ENCODE data around the gene CWC25.
"Not testable (repeated sequence)": the region's sequence is repeated elsewhere in the genome, so short reads cannot be mapped to it uniquely, and the experiment has no call there.

The CWC25 gene

DNA sequence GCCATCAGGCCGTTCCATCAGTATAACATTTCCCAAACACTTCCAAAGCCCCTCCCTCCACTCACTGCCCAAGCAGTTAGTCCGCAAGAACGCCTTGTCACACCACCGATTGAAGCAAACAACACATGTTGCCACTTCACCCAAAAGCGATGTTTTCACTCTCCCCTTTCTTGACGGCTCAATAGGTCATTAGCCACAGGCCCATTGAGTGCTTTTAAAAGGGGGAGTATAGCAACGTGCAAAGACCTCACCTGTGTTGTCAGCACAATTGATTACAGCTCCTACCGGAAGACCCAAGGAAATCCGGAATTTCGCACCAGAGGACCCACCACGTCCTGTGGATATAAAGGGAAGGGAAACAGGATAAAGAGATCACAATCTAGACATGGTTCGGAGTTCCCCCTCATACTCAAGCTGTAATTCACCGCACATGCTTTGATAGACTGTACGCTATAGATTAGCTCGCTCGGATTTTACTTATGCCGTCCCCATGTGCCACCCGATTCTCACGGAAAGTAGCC lies 27.7 kb upstream of the CWC25 start:
- peak; percentile 23 for DNase-seq

DNA sequence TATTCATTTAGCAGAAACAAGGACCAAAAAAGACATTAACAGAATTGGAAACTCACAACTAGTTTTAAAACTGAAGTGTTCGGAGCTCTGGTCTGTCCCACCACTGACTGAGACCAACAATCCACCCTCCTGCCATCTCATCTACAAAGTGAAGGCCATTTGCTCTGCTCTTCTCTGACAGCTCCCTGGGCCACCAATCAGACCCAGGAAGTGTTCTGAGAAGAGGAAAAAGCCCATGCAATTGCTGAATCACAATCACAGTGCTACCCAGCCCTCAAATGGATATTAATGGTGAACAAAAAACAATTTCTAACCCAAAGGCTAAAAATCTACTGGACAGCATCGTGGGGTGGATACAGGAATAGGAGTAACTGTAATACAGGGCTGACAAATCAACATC lies 26.3 kb upstream of the CWC25 start:
- DNase-seq = no peak

DNA sequence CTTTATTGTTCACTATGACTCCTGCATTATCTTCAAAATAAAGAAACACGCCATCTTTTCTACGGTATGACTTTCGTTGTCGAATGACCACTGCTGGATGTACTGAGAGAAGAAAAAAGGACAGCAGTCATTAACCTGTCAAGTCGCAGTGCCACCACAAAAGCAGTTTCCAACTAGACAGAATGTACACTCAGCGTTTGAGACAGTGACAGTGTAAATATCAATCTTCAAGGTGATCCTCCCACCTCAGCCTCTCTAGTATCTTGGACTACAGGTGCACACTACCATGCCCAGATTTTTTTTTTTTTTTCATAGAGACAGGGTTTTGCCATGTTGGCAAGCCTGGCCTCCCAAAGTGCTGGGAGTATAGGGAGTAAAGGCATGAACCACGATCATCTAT lies 25.3 kb upstream of the CWC25 start:
- no peak for DNase-seq

DNA sequence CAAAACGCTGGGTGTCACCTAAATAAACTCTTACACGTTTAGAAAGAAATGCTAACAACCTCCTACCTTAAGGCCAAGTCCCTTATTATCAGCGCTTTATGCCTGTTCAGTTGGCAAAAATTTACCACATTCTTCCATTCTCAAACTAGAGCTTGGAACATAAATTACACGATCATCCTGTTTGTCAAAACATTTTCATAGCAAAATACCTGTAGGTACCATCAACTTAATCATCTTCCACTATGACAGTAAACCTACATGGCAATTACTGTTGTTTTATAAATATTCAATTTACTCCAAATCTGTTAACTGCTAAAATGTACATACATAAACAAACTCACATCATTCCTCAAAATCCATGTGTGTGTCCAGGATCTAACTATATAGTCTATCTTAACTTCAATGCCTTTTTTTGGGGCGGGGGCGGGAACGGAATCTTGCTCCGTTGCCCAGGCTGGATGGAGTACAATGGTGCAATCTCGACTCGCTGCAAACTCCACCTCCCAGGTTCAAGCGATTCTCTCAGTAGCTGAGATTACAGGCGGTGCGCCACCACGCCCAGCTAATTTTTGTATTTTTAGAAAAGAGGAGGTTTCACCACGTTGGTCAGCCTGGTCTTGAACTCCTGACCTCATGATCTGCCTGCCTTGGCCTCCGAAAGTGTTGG lies 24.0 kb upstream of the CWC25 start:
- DNase-seq = no peak

DNA sequence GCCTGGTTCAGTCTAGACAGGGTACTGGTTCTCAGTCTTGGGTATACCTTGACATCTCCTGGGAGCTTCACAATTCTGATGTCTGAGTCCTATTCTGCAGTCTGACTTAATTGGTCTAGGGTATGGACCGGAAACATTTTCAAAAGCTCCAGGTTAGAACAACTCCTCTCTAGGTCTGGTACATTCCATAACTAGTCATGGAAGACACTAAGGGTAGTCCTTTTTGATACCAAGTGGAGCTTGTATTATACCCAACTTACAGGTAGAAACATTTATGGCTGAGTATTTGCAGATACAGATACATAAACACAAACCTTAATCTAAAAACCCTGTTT lies 23.4 kb upstream of the CWC25 start:
- DNase-seq = no peak

DNA sequence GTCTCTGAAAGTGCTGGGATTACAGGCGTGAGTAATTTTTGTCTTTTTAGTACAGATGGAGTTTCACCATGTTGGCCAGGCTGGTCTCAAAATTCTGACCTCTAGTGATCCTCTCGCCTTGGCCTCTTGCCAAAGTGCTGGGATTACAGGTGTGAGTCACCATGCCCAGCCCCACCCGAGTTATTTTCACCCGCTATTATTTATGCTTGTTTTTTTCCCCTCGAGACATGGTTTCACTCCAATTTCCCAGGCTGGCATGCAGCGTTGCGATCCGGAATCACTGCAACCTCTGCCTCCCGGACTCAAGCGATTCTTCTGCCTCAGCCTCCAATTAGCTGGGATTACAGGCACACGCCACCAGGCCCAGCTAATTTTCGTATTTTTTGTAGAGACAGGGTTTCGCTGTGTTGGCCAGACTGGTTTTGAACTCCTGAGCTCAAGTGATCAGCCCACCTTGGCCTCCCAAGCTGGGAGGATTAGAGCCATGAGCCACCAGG lies 19.2 kb upstream of the CWC25 start:
- no peak for DNase-seq

DNA sequence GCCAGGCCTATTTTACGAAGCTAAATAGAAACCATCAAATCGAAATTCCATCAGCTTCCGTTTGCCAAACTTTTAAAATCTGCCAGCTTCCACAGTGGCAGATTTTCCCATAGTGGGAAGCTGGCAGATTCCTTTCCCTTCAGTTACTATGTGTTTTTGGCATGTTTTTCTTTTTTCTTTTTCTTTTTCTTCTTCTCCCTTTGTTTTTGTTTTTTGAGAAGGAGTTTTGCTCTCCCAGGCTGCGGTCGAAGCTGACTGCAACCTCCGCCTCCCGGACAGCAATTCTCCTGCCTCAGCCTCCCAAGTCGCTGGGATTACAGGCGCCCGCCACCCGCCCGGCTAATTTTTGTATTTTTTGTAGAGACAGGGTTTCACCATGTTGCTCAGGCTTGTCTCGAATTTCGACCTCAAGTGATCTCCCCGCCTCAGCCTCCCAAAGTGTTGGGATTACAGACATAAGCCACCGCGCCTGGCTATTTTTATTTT lies 684 bp upstream of the CWC25 start:
- DNase-seq = no peak

DNA sequence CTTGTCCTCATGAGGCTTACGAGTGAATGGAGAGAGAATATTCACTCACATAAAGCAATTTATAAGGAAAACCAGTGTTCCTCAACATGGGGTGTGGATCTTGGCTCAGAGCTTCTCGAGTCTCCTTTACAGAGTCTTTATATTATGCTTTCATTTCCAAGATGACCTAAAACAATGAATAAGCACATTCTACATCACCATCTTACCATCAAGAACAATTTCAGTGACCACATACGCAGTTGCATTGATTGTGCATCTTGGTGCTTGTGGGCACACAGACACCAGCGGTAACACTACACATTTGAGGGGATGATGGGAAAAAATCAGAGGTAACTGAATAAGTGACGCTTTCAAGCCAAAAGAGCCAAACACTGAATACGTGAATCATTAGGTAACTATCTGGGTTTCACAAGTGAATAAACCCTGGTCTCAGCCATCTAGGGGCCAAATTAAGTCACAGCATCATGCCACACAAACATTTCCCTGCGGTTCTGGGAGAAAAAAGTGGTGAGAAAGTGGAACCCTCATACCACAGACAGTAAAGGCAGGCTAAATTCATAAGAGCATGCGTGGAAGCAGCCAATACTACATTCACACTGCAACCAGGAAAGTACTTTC lies 9.4 kb downstream of the CWC25 start:
- no peak for DNase-seq

DNA sequence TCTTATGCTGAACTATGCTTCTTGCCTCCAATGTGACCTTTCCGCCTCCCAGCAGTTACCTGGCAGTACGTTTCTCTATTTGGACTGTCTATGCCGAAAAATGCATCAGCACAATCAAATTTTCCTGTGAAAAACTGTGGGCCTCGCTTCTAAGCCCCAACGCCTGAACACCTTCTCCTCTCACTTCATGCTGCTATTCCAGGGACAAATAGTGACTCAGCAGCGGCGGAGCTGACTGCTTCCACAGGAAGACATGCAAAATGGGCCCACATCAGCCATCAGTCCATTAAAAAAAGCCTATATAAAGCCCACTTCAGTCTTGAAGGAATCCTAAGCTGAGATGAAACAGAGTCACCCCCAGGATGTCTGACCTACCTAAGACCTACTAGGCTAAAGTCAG lies 15.3 kb downstream of the CWC25 start:
- no peak for DNase-seq

DNA sequence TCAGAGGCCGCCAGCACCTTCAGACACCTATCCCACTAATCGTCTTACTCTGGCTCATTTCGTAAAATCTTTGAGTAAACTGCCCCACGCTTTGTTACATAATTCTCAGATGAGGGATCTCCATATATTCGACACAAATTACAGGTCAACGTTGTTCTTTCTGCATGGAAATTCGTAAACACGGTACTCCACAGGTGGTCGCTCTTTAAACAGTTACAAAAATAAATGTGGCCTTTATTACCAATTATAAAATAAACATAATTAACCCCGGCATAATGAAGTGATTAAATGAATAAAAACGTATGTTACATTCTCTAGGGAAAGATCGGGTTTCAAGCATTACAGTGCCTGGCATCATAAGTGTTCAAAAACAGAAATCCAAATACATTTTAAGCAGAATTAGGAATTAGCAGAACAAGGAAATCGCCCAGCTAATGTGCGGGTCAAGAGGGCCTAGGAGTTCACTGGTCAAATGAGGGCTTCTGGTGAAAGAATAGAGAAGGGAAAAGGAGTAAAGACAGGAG lies 24.8 kb downstream of the CWC25 start:
- no peak for DNase-seq

DNA sequence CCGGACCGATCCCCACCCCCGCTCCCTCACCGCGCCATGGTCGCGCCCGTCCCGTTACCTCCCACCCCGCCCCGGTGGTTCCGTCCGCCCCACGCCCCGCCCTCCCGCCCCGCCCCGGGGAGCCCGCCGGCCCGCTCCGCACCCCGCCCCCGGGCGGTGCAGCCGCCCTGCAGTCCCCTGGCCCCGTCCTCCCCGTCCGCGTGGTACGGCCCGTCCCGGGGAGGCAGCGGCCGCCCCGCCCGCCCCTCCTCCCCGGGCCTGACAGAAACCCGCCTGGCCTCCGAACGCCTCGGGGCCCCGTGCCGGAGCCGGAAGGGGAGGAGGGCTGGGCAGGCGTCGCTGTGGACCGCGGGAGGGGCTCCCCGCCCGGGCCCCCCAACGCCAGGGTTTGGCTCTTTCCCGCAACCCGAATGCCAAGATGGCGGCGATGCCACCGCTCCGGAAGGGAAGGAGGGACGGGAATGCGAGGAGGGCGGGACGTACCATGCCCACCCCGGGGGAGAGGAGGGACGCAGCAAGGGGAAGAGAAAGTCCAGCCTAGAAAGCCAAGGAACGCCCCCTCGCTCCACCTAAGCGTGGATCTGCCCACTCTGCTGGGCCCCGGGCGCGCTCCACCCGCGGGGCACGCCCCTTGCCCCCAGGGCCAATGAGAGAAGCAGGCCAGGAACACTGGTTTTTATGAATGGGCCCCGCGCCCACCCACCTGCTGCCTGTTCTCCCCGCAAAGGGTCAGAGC lies 25.5 kb downstream of the CWC25 start, which contains the start of gene PIP4K2B:
Gene PIP4K2B (minus strand): TSS at position 56 of the 736 bp plus-strand sequence. CDS start 132 bp downstream, outside the sequence.
- peak; percentile 93 for DNase-seq

DNA sequence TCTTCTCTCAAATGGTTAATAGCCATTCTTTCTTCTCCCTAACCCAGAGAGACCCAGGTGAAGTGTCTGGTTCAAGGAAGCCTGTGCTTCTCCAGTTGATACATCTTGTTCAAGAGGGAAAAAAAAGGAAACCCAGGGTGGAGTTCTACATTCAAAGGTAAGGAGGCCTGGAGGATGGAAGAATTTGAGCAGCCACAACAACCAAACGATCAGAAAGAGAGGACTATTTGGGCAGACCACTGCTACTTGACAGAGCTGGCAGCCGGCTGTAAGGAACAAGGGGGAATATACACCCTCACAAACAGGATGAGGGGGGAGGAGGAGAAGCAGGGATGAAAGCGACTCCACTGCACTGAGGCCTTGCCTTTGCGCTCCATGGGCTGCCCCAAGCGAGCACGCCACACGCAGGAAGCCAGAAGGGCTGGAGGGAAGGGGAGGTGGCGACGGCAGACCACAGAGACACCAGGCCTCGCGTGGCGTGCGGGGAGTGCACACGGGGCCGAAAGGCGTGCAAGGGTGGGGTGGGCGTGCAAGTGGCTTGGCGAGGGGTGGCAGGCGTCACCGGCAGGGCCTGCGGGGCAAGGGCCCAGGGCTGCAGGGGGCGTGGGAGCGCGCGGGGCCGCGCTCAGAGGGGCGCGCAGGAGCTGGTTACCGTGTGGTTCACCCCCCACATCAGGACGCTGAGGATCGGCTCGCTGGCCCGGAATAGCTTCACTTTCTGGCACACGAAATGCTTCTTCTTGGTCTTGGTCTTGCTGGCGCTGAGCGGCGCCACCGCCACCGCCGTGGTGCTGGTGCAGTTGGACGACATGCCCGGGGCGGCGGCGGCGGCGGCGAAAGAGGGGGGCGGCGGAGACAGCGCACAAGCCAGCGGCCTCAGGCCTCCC lies 26.3 kb downstream of the CWC25 start:
- DNase-seq = peak; percentile 33

DNA sequence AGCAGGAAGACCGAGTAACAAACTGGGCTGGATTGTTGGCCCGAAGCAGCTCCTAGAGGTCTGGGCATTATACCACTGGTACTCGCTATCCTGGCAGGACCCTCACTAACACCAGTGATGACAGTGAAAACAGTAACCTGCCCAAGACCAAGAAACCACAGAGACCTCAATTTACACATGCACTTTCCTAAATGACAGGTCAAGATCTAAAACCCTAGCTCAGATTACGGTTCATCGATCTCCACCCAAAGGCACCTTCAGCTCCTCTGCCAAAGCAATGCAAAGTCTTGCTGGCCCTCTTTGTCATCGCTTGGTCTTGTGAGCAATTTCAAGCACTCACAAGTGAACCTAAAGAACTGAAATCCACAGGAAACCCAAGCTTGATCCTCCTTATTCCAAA lies 27.3 kb downstream of the CWC25 start:
- no peak for DNase-seq

DNA sequence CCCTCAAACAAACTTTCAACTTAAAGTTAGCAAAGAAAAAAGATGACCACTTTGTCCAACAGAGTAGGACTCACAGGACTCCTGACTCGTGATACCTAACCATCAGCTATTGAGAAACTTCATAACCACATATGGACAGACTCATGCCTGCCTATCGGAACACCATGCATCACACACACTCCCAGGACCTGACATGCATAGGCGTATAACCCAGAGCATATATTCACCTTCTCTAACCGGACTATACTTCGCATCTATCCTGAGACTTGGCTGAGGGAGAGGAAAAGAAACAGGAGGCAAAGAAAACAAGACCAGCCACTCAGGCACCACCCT lies 28.0 kb downstream of the CWC25 start:
- DNase-seq = no peak

DNA sequence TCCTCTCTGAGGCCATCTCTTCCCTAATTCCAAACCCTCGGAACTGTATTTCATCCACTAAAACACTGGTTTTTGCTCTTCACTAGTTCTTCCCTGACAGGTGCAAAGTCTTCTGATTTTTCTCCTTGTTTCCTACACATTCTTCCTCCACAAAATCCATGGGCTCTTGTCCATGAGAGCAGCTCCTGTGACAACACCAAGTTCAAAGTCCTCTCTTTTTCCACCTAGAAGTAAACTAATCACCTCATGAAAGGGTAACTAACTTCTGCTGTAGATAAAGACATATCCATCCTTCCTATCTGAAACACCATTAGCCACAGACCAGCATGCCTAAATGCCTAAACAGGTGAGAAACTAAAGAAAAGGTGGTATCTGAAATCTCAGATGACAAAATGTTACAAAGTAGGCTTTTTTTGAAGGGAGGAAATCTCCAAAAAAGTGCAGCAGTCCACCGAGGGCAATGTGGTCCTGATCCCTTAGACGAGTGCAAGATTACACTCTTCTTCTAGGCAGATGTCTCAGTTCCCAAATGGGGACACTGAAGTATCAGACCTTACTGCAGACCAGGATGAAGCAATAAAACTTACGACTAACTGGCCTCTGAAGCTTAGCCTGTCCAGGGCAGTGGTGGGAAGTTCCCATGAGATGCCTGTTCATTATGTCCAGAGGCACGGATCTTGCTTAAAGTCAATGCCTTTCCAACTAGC lies 28.5 kb downstream of the CWC25 start:
- no peak for DNase-seq

DNA sequence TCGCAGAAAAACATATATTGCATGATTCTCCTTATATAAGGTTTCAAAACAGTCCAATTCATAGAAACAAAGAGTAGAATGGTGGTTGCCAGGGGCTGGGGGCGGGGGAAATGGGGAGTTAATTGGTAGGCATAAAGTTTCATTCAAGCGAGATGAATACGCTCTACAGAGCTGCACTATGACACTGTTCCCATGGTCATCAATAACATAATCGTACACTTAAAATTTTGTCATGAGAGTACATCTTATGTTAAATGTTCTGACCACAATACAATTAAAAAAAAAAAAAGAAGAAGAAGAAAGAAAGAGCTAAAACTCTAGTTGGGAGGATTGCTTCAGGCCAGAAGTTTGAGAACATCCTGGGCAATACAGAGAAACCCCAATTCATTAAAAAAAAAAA lies 30.9 kb downstream of the CWC25 start:
- no peak for DNase-seq

DNA sequence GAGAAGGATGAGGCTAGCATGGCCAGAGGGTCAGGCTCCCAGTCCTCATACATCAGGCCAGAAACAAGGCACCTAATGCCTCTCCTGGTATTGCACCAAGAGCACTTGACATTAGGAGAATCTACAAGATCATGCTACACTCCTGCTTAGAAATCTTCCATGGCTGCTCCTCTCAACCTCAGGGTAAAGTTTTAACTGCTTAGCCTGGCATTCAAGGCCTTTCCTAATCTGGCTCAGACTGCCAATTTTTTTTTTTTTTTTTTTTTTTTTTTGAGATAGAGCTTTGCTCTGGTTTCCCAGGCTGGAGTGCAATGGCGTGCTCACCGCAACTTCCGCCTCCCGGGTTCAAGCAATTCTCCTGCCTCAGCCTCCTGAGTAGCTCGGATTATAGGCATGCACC lies 34.0 kb downstream of the CWC25 start:
- DNase-seq = no peak

DNA sequence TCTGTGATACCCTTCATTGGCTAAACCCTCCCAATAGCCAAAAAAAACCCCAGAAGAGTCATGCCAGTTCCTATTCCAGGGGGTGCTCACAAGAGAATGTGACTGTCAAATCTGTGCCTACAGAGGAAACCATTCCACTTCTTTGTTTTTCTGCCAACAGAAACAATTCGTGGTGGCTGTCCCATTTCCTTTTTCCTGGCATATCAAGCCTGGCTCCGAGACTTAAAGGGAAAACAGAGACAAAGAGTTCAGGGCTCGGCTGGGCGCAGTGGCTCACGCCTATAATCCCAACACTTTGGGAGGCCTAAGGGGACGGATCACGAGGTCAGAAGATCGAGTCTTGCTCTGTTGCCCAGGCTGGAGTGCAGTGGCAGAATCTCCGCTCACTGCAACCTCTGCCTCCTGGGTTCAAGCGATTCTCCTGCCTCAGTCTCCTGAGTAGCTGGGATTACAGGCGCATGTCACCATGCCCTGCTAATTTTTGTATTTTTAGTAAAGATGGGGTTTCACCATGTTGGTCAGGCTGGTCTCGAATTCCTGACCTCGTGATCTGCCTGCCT lies 34.9 kb downstream of the CWC25 start:
- DNase-seq = not testable (repeated sequence)

DNA sequence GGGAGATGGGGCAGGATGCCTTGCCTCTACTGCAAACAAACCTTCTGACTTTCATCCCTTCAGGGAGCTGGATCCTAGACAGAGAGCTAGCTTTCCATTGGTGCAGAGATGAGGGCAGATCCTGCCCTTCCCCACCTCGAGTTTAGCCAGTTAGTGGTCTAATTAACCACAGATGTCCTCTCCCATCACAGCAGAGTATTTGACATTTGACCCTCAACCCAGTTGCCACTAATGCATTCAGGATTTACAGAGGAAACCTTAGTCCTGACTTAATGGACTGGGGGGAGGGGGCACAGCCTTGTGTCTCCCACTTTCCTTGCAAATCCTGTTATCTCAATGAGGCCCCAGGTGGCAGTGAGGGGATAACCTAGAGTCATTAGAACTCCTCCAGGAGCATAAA lies 35.9 kb downstream of the CWC25 start:
- DNase-seq = no peak

DNA sequence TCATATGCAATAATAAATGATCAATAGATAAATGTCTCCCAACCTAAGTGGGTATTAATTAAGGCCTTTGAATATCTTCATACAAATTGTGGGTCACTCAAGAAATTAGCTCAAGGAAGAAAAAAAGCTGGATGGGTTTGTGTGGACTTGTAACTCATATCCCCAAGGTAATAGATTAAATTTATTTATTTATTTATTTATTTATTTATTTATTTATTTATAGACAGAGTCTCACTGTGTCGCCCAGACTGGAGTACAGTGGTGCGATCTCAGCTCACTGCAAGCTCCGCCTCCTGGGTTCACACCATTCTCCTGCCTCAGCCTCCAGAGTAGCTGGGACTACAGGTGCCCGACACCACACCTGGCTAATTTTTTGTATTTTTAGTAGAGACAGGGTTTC lies 37.1 kb downstream of the CWC25 start:
- not testable (repeated sequence) for DNase-seq

DNA sequence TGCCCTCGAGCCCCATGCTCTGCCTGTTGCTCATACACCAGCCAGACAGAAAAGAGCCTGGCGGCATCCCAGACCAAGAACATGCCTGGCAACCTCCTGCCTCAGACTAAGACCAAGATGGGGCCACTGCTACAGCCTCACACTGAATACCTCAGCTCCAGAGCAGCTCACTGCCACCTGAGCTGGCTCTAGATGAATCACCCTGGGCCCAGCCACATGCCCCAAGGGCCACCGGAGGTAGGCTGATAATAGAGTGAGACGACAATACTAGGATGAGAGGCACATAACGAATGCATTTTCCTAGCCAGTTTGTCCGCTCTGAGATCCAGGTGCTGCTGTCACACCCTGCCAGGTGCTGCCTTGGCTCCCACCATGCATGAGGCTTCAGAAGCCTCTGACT lies 38.7 kb downstream of the CWC25 start:
- DNase-seq = no peak

DNA sequence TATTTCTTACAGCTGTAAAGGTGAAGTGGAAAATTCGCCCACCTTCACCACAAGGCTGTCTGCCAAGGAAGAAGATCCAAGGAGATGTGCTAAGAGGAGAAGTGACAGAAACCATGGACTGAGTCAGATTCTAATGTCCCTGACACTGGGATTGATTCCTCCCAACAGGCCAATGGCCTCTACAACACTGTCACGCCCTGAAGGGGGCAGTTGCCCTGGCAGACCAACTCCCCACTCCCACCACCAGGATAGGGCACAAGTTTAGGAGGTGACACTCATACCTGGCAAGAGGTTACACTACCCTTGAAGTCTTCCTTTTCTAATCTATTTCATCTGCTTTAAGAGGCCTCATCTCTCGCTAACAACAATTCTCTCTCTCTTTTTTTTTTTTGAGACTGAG lies 41.9 kb downstream of the CWC25 start:
- no peak for DNase-seq

Measured in CD4-positive, alpha-beta T cell treated with Interleukin-15 for 1 hour (primary cell).